ENCODE results near the gene PHGDH.

- TF ChIP-seq CTCF (IDR thresholded peaks at IDR 0.05; ENCODE audit: extremely low read depth in 1 of 2, insufficient read depth in 1 of 2, low read depth in 1 of 2, low read length in 2 of 2) (no peak), EZH2 (IDR thresholded peaks at IDR 0.05; ENCODE audit: borderline replicate concordance, low read depth, low read length, severe bottlenecking) (no peak), POLR2AphosphoS5 (IDR thresholded peaks at IDR 0.05; ENCODE audit: insufficient read depth, low read depth, low read length) (no peak), JUN (IDR thresholded peaks at IDR 0.05; ENCODE audit: borderline replicate concordance, insufficient read depth, insufficient read length, low read depth) (no peak)
Observed at GRCh38 chr1:119735217-119735616, 23.5 kb downstream of the PHGDH start.
